GM19023 (cell line): ENCODE data around the gene ZNF385A.

ENCODE experiments used
- ATAC-seq: cut with Tn5 transposase; IDR thresholded peaks from one replicate; pipeline ENCODE4 v1.9.1; 2021; ENCODE audit warnings: mild to moderate bottlenecking, moderate library complexity; ENCODE audit not compliant: unreplicated experiment

ZNF385A gene

DNA sequence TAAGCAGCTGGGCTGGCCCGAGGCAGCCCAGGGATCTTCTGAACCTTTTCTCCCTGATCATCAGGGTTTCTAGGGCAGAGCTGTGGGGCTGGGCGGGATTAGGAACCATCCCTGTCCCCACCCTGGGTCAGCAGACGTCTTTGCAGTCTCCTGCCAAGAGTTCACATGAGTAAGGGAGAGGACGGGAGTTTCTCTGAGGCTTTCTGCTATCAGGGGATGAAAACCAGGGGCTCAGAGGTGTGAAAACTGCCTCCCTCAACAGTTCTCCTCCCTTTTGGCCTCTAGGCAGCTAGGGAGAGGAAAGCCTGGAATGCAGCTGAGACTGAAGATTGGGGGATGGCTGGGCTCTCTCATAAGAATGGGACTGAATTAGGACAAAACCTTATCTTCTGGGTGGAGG is 7.9 kb downstream of the ZNF385A start:
- ATAC-seq, result no peak

DNA sequence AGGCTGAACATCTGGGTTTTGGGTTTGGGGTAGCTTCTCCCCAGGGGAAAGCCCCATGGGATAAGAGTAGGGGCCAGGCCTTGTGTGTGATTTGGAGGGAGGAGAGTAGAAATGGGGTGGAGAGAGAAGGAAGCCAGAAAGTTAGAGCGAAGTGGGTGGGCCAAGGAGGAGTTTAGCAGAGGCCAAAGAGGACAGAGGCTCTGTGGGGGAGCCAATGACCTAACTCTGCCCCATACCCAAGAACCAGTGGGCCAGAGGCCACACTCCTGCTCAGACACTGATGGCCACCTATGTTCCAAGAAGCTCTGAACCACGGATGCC is 9.3 kb downstream of the ZNF385A start:
- ATAC-seq, result no peak

DNA sequence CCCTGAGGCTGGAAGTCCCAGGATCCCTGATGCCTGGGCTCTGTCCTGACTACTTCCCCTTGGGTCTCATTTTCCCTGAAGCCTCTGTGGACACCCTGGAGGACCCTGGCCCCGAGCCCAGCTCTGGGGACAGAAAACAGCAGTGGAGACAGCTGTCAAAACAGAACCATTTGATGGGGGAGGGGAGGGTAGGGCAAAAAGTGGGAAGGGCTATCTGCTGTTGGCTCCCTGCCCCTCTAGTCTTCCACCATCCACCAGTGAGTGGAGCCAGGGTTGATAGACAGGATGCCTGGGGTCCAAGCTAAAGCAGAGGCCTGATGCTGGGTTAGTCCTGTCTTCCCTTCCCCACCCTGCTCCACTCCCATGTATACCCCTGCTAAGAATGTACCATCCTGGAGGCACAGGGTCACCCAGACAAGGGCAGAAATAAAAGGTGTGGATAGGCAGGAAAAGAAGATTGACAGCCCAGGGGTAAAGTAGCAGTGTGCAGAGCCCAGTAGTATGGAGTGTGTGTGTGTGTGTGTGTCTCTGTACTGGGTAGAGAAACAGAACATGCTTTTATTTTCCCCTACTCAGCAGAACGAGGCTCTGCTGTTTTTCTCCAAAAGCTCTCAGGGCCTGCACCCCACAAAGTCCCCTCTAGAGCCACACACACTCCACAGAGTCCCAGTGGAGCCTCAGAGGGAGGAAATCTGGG is 9.8 kb downstream of the ZNF385A start:
- ATAC-seq, result no peak

DNA sequence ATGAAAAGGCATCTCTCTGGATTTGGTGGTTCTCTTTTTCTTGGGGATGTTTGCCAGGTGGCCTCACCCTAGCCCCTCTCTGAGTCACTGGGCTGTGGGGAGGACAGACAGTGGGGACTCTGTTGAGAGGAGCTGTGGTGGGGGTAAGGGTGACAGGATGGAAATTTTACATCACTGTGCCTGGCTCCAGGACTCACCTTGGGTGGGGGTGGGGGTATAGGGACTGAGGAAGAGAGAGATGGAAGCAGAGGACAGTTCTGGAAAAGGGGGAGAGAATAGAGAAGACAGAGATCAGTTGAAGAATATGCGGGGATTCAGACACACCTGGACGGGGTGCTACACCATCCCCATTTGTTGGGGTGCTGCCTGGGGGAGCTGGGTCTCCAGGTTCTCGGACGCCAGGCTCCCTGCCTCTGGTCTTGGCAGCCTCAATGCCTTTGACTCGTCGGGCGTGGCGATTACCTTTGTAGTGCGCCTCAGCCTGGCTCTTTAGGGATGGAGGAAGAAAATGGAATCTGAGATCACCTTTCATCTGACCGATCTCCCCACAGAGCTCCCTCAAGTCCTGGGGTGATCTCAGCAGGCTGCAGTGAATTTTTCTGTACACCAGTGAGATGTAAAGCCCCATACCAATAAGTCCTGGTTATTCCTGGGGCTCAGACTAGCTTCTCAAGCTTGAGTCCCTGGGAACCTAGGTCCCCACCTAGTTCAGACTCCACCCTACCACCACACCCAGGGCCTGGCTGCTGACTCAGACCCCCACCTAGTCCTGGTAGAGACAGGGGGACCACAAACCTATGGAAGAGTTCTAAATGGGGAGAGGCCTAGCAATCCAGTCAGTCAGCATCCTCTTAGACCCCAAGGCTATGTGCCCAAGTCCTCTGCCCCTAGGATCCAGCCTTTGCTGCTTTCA is 10.6 kb downstream of the ZNF385A start:
- no peak for ATAC-seq

DNA sequence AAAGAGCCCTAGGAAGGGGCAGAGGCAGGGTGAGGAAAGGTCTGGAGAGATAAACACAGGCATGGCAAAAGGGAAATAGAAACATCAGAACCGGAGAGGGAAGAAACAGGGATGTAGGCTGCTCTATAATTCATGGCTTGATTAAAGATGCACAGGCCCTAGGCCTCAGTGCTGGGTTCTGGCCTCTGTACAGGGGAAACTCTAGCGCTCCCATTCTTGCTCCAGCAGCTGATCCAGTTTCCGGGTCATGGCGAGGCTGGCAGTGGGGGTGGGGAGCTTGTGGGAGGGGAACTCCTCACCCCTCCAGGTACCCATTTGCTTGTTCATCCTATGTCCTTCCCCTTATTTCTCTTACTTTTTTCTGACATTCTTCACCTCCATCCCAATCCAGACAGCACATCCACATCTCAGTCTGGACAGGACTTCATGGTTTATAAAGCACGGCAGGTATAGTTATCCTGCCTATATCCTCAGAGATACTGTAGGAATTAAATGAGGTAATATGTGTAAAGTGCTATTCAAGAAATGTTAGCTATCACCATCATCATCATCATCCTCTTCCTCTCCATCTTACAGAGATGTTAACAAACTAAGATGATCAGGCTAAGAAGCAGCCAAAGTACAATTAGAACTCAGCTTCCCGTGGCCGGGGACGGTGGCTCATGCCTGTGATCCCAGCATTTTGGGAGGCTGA is 12.3 kb downstream of the ZNF385A start:
- ATAC-seq, result no peak

DNA sequence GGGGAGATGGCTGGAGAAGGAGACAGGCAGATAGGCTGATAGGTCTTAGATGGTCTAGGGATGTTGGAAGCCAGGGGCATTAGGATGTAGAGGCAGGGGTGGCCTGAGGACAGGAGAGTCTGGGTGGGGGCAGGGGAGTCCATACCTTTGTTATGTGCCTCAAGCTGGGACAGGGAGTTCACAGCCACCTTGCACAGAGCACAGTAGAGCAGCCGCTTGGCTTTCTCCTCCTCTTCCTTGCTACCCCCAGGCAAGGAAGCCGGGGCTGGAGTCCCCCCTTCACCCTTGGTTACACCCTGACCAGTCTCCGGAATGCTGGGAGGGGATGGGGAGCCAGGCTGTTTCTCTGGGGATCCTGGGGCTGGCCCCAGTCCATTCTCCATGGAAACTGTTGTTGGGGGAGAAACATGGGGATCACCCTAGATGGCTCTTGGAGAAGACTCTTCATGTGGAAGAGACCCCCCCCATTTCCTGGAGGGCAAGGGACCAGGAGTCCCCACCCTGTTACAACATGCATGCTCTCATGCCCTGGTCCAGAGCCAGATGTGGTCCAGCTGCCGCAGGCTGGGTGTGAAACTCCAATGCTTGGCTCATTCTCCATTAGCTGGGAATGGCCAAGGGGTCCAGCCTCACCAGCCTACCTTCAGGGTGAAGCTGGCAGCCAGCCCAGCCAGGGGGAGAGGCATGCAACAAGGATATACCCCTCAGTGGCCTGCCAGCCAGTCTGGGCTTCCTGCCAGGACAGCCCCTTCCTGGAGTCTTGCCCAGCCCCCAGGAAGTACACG is 13.0 kb downstream of the ZNF385A start:
- ATAC-seq, result no peak

DNA sequence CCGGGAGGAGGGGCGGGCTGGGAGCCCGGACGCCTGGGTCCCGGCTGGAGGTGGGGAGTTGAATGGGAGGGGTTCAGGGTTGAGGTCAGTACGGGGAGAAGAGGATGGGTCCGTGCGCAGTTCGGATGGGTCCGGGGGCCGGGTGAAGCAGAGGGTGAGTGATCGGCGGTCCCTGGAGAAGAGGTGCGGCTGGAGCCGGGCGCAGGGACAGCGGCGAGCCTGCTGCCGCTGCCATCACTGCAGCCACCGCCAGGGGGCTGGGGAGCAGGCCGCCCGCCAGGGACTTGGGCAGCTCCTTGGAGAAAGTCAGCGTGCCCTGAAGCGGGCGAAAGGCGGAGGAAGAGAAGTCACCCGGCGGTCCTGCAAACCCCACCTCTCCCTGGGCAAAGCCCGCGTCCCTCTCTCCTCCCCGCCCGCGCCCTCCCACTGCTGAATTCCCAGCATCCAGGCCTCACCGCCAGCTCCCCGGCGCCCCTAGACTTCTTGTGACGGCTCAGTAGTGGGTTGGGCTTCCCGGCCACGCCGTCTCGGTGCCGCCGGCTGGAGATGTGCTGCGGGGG is 14.3 kb downstream of the ZNF385A start:
- ATAC-seq, result no peak

DNA sequence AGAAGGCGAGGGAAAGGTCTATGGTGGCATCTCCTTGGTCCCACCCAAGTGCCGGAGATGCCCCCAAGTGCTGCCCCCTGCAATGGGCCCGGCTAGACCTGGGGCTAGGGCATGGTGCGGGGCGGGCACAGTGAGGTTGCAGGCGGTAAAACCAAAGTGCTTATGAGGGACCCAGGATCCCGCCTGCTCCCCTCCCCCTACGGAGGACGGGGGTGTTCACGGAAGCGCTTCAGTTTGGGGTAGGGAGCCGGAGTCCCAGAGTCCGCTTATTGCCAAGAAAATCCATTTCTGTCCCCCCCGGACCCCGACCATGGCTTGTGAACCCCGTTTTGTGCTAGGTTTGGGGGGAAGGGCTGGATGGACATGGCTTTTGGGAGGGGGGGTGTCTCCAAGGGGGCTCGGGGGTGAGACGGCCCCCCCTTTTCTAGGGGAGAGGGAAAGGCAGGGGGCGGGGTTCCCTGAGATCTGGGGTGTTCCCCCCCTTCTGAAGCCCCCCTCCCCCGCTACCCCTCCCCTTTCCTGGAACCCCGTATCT is 14.9 kb downstream of the ZNF385A start:
- no peak for ATAC-seq

DNA sequence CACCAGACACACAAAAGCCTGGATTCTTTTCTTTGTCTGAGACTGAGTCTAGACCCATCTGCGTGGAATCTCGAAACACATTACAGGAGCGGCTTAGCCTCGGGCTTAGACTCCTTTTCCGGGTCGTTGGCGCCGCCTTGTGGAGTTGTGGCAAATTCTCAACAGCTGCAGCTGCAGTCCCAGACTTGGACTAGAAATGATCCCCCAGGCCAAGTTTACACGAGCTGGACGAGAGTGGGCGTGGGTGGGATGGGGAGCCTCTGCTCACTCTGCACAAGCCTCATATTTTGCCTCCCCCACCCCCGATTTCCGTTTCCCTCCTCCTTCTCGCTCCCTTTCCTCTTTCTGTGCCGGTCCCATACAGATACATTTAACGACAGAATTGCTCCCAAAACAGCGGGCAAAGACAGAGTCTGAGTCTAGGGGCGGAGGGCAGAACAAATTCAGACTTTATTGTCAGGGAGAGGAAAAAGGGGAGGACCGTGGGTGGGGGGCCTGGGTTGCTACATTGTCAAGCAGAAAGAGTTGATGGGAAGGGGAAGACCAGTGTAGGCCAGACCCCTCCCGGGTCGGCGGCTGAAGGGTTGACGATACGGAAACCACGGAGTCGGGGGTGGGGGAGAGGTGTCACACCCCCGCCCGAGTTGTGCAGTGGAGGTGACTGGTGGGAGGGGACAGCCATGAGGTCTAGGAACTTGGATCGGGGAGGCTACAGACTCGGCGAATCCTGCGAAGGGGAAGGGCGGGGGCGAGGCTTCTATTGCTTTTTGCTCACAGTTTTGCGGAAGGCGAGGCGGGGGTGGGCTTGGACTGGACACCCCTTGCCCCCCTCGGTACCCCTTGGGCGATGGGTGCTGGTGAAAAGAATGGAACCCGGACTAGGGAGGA is 15.6 kb downstream of the ZNF385A start:
- peak; percentile 73 for ATAC-seq

DNA sequence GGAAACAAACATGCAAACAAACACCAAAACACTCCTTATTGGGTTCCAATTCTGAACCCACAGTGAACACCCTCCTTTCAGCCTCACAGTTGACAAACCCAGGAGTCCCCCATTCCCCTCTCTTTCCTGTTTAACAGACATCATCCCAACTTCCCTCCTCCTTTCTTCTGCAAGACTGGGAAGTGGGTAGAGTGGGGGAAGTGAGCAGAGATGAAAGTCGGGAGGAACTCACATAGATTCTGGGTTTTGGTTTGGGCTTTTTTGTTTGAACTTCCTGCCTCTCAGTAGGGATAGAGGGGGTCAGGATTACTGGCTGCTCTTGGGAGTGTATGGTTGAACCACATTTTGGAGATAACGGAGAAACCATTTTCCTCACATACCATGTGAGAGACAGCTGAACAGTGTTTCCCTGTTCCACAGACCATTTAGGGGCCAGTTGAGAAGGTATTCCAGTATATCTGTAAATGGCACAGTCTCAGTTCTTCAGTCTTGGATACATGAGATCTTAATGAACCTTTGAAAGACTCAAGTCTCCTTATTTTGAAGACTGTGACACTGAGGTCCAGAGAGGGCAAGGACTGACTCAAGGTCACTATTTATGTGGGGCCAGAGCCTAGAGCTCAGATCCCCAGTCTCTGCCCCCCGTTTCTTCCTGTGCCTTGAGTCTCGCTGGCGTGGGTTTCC is 16.4 kb downstream of the ZNF385A start:
- peak; percentile 16 for ATAC-seq

DNA sequence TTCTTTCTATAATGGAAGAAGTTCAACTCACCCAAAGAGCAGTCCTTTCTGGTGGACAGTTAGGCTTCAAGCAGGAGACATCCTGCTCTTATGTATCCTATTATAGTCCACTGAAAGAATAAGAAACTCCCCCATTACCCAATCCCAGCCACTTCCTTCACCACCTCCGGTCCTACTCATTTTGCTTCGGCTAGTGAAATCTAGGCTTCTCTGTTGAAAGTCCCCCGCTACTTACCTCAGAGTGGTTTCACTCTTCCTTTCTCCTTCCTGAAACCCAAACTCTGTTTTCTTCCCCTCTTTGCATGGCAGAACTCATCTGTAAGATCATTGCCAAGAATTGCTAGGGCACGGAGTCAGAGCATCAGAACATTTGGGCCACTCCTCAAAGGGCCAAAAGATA is 20.1 kb downstream of the ZNF385A start, which contains the start of gene GPR84:
Gene GPR84, minus strand, starts transcription at position 74 of the 400 bp plus-strand sequence. CDS start 635 bp downstream, outside the sequence.
- ATAC-seq, result no peak

DNA sequence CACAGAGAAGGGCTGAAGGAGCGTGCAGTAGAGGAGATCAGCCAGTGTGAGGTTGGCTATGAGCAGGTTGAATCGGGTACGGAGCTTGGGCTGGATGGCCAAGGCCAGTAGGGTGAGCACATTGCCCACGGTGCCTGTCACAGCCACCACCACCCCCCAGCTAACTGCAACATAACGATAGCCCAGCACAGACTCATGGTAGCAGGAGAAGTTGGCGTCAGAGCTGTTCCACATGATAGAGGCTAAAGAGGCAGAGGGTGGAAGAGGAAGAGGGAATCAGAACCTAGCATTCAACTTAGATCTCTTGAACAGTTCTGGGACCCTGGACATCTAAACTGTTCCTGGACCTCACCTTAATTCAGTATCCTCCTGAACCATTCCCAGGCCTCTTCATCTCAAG is 20.9 kb downstream of the ZNF385A start:
- ATAC-seq, result no peak

DNA sequence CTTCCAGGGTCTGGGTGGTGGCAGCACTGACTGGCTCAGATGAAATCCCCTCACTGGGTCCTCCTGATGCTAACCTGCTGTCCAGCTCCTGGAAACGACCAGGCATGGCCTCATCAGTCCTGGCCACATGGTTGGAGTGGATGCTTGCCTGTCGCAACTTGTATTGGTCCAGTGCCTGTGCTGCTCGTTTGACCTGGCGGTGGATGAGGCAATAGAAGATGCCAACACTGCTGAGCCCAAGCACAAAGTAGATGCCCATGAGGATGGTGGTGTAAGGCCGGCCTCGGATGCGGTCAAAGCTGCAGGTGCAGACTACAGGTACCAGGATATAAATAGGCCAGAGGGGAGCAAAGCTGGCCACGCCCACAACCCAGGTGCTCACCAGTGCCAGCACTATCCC is 21.5 kb downstream of the ZNF385A start:
- no peak for ATAC-seq

DNA sequence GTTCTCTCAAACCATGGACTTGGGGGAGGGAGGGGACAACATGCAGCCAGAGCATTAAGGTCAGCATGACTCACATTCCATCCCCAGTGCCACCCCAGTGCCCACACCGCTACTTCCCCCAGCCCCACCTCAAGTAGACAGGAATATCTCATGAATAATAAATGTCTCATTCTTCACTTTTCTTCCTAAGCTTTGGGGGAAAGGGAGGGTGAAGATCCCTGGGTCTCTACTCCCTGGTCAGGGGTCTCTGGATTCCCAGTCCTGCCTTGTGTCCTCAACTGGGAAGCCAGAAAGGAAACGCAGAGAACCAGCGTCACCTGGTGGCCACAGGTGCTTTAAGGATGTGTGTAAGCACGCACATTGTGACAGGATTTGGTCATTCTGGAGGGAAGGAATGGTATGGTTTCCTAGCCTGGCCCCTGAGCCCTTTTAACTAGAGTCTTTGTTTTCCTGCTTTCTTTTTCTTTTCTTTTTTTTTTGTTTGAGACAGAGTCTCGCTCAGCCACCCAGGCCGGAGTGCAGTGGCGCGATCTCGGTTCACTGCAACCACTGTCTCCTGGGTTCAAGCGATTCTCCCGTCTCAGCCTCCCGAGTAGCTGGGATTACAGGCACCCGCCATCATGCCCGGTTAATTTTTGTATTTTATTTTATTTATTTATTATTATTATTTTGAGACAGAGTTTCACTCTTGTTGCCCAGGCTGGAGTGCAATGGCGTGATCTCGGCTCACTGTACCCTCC is 23.6 kb downstream of the ZNF385A start:
- no peak for ATAC-seq

DNA sequence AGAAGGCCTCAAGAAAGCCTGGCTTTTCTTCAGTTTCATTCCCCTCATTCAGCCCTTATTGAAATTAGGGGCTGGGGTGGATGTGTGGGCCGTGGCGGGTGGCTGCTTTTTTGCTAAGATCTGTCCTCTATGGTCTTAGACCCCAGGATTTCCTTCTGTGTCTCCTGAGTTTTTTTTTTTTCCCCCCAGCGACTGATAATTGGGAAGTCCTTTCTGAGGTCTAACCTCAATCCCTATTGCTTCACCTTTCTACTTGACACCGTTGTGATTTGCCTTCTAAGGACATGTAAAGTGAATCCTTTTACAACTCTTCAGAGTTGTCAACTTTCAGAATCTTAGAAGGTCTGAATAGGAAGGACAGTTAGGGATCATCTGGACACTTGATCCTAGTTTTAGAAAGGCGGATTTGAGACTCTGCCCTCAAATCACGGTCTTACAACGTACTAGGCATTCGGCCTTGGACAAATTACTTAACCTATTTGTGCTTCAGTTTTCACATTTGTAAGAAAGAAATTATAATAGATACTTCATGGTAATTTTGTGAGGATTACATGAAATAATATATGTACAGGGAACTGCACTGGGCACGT is 24.7 kb downstream of the ZNF385A start:
- ATAC-seq, result no peak

DNA sequence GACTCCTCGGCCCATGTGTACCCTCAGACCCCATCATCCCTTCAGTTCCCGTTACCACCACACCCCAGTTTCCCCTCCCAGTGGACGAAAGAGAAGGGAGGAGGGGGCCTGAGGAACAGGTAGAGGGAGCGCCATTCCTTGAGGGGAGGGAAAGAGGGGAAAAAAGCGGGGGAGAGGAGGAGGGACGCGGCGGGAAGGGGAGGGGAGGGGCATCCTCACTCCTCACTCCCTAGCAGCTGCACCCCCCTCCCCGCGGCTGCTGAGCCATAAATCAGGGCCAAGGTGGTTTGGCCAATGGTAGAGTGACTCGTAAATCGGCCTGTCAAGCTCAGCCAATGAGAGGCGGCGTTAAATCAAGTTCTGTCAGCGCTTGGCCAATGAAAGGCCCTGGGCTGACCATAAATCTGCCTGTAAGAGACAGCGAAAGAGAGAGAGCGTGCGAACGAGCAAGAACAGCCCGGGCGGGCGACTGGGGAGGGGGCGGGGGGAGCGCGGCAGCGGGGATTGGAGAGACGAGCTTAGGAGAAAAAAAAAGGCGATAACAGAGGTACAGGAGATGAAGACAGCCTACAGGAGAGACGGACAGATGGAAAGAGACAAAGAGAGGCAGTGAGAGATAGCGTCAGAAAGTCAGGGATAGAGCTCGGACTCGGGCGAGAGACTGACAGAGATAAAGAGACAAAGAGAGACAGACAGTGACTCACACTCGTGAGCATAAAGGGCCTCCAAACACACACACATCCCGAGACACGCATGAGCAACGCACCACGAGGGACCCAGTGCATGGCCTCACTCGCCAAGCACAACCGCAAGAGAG is 25.4 kb downstream of the ZNF385A start:
- ATAC-seq, result peak; percentile 99
